ENCODE results near the gene GIMAP8. TPM values are rescaled to one million over a fixed set of nuclear protein-coding genes. Genes with fewer than 3 reads are reported as not detected.
"Not testable (repeated sequence)": the region's sequence is repeated elsewhere in the genome, so short reads cannot be mapped to it uniquely, and the experiment has no call there.

The GIMAP8 gene
- total RNA-seq, 1 donor, result not detected

GRCh38 chr7:150453892-150454291 lies 3.5 kb downstream of the GIMAP8 start:
- H3K27ac ChIP-seq (ENCODE audit: low read depth, low read length), result no peak overlapping the region
- no peaks in the 10 kb centered on the region for H3K36me3 ChIP-seq (ENCODE audit: insufficient read depth, low read length)
- H3K4me3 ChIP-seq (ENCODE audit: insufficient read depth, low read length), result no peak overlapping the region
- no peaks in the 10 kb centered on the region for H4K20me1 ChIP-seq (ENCODE audit: insufficient read depth, low read length)
- no peak for DNase-seq (ENCODE audit: insufficient read length, low spot score, missing footprints)
- H3K4me1 ChIP-seq (ENCODE audit: insufficient read depth, low read length), result no peaks in the 10 kb centered on the region
- H3K27me3 ChIP-seq (ENCODE audit: insufficient read depth, low read length), result peaks cover 6% of the 10 kb centered on the region
- TF ChIP-seq CTCF (IDR thresholded peaks at IDR 0.05; ENCODE audit: extremely low read depth, low read depth, low read length), result no peak
- no peaks in the 10 kb centered on the region for H3K79me2 ChIP-seq (ENCODE audit: insufficient read depth, low read length)
- no peaks in the 10 kb centered on the region for H3K9me3 ChIP-seq (ENCODE audit: low read depth, low read length)
- no peak overlapping the region for H2AFZ ChIP-seq (ENCODE audit: low read length)
- no peak overlapping the region for H3K4me2 ChIP-seq (ENCODE audit: insufficient read depth, low read length)

- H3K4me2 ChIP-seq (ENCODE audit: insufficient read depth, low read length), result not testable (repeated sequence)
Measured at GRCh38 chr7:150457064-150457463, 6.6 kb downstream of the GIMAP8 start.

GRCh38 chr7:150458235-150458634 lies 7.8 kb downstream of the GIMAP8 start:
- Histone ChIP-seq H3K9me3 (ENCODE audit: low read depth, low read length) (no peaks in the 10 kb centered on the region), H2AFZ (ENCODE audit: low read length) (no peak overlapping the region), H3K36me3 (ENCODE audit: insufficient read depth, low read length) (no peaks in the 10 kb centered on the region), H3K4me2 (ENCODE audit: insufficient read depth, low read length) (no peak overlapping the region), H3K27me3 (ENCODE audit: insufficient read depth, low read length) (no peaks in the 10 kb centered on the region), H3K4me3 (ENCODE audit: insufficient read depth, low read length) (no peak overlapping the region), H3K27ac (ENCODE audit: low read depth, low read length) (no peak overlapping the region), H4K20me1 (ENCODE audit: insufficient read depth, low read length) (no peaks in the 10 kb centered on the region), H3K4me1 (ENCODE audit: insufficient read depth, low read length) (no peaks in the 10 kb centered on the region), H3K79me2 (ENCODE audit: insufficient read depth, low read length) (no peaks in the 10 kb centered on the region)
- TF ChIP-seq CTCF (IDR thresholded peaks at IDR 0.05; ENCODE audit: extremely low read depth, low read depth, low read length), result no peak
- DNase-seq (ENCODE audit: insufficient read length, low spot score, missing footprints), result no peak

More at GRCh38 chr7:150457064-150457463, 6.6 kb downstream of the GIMAP8 start:
- H3K36me3 ChIP-seq (ENCODE audit: insufficient read depth, low read length); H3K27ac ChIP-seq (ENCODE audit: low read depth, low read length); DNase-seq (ENCODE audit: insufficient read length, low spot score, missing footprints); H3K27me3 ChIP-seq (ENCODE audit: insufficient read depth, low read length); H3K79me2 ChIP-seq (ENCODE audit: insufficient read depth, low read length); H2AFZ ChIP-seq (ENCODE audit: low read length); H4K20me1 ChIP-seq (ENCODE audit: insufficient read depth, low read length); H3K9me3 ChIP-seq (ENCODE audit: low read depth, low read length); H3K4me1 ChIP-seq (ENCODE audit: insufficient read depth, low read length); H3K4me3 ChIP-seq (ENCODE audit: insufficient read depth, low read length): not testable (repeated sequence)

- H3K27ac ChIP-seq (ENCODE audit: low read depth, low read length), result no peak overlapping the region
- H3K4me3 ChIP-seq (ENCODE audit: insufficient read depth, low read length), result no peak overlapping the region
- no peak for TF ChIP-seq CTCF (IDR thresholded peaks at IDR 0.05; ENCODE audit: extremely low read depth, low read depth, low read length)
- no peaks in the 10 kb centered on the region for H4K20me1 ChIP-seq (ENCODE audit: insufficient read depth, low read length)
- no peaks in the 10 kb centered on the region for H3K4me1 ChIP-seq (ENCODE audit: insufficient read depth, low read length)
- no peaks in the 10 kb centered on the region for H3K9me3 ChIP-seq (ENCODE audit: low read depth, low read length)
- no peak overlapping the region for H2AFZ ChIP-seq (ENCODE audit: low read length)
- no peak for DNase-seq (ENCODE audit: insufficient read length, low spot score, missing footprints)
- no peaks in the 10 kb centered on the region for H3K36me3 ChIP-seq (ENCODE audit: insufficient read depth, low read length)
- H3K79me2 ChIP-seq (ENCODE audit: insufficient read depth, low read length), result no peaks in the 10 kb centered on the region
- H3K27me3 ChIP-seq (ENCODE audit: insufficient read depth, low read length), result no peaks in the 10 kb centered on the region
- no peak overlapping the region for H3K4me2 ChIP-seq (ENCODE audit: insufficient read depth, low read length)
Measured at GRCh38 chr7:150458756-150459155, 8.3 kb downstream of the GIMAP8 start.

Measured in osteoblast (primary cell).